Activated CD4-positive, alpha-beta T cell treated with anti-CD3 and anti-CD28 coated beads for 4 hours (primary cell): ENCODE measurements around the gene ENKD1.

Source experiments
- DNase-seq, 2 donors: peaks; one replicate each; pipeline ENCODE4 v3.0.0-alpha.2; 2020

Gene ENKD1

DNA sequence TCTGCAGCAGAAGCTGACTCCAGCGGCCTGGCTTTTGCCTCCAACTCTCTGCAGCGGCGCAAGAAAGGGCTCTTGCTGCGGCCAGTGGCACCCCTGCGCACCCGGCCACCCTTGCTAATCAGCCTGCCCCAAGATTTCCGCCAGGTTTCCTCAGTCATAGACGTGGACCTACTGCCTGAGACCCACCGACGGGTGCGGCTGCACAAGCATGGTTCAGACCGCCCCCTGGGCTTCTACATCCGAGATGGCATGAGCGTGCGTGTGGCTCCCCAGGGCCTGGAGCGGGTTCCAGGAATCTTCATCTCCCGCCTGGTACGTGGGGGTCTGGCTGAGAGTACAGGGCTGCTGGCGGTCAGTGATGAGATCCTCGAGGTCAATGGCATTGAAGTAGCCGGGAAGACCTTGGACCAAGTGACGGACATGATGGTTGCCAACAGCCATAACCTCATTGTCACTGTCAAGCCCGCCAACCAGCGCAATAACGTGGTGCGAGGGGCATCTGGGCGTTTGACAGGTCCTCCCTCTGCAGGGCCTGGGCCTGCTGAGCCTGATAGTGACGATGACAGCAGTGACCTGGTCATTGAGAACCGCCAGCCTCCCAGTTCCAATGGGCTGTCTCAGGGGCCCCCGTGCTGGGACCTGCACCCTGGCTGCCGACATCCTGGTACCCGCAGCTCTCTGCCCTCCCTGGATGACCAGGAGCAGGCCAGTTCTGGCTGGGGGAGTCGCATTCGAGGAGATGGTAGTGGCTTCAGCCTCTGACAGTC, 4.5 kb downstream of the ENKD1 start:
- no peak for DNase-seq

DNA sequence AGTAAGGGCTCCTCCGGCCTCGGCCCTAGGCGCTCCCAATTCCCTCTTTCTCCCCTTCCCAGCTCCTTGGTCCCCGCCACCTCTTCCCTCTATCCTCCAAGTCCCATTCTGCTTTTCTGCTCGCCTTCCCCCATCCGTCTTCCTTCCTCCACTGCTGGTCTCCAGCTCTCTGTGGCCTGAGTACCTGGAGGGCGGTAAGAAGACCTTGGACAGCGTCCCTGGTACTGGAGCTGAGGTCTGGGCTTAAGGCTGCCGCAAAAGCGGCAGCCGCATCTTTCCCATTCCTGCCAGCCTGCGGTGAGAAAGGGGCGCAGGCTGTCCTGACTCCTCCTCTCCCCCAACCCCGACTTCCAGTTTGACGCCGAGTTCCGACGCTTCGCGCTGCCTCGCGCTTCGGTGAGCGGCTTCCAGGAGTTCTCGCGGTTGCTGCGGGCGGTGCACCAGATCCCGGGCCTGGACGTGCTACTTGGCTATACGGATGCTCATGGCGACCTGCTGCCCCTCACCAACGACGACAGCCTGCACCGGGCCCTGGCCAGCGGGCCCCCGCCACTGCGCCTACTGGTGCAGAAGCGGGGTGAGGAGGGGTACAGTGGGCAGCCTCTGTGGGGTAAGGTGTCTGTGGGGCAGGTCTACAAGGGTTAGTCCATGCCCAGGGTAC, 5.3 kb downstream of the ENKD1 start:
- DNase-seq, result no peak

DNA sequence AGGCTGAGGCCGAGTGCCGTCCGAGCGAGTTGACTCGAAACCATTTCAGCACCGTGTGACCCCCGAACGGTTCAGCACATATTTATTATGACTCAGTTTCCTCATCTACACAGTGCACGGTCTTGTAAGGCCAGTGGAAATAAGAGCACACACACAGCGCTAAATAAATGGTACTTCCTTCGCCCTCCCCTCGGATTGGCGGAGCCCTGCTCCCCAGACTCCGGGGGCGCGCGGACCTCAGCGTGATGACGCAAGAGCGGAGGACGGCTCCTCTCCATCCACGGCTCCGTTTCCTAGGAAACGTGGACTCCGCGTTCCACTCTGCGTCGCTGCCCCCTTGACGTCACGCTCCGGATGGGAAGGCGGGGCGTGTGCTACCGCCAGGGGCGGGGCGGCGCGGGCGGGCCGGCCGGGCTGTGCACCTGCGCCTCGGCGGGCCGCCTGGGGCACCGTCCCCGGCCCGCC, 6.0 kb downstream of the ENKD1 start, which contains the start of gene PARD6A:
Gene PARD6A (plus strand): TSS at position 397 of the 465 bp plus-strand sequence. CDS start 79 bp downstream, outside the sequence.
- DNase-seq, result peak; percentile 93 to 96

DNA sequence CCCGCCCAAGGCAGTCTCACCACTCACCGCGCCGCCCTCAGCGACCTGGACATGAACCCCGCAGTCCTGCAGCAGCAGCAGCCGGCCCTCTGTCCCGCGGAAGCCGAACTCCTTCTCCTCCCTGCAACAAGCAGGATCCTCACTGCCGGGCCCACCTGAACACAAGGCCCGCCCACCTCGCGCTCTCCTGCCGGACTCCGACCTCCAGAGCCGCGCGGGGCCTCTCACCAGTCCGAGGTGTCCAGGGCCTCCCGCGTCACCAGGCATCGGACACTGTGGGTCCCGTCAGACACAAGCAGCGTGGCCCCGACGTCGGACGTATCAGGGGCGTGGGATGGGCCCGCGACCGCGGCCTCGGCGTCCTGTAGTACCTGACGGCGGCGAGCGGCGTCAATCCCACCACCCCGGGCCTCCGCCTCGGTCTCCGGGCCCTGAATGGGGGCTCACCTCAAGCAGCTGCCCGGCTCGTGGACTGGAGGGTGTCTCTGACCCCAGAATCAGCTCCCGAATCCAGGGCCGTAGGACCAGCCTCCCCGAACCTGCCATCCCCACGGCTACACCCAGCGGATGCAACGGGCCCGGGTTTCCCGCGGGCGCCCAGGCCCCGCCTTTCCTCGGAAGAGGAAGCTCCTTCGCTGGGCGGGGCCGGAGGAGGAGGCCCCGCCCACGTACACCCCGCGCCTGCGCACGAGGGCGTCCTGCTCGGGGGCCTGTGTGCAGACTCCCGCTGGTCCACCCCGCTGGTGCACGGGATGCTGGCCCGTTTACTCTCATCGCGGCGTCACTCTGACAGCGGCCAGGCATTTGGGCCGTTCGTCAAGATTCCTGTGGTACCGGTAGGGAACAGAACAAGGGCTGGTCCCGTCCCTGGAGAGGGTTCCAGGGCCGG, 6.6 kb downstream of the ENKD1 start, which contains the start of gene ACD:
Gene ACD (minus strand): TSS at position 586 of the 889 bp plus-strand sequence. CDS start 40 bp downstream, at position 546.
- DNase-seq, result peak; percentile 92 to 94

DNA sequence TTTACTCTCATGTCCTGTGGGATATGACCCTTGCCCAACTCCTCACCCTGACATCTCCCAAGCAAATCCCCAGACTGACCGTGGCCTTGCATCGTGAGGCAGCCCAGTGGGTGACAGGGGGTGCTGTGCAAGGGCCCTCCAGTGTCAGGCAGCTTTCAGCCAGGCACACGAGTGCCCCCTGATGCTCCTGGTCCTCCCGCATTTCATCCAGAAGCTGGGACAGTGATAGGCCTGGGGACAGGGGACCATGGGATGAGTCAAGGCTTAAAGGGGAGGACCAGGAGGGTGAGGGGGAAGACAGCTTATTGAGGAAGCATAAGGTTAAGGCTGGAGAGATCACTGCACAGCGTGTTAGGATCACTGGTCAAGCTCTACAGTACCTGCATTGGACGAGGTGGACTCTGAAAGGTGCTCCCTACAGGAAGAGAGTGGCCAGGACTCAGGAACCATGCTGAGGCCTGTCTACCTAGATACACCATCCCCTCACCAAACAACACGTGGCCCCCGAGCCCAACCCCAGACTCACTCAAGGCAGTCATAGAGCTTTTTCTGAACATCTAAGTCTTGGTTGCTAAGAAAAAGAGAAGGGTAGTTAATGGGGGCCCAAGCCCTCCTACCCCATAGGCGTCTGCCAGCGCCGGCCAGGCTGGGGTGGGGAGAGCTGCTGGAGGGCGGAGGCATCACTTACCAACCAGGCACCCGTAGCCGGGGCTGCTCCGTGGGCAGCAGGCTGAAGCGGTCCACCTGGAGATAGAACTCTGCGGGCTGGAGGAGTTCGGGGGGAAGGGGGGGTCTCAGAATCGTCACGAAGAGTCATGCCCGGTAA, 7.5 kb downstream of the ENKD1 start:
- no peak for DNase-seq

DNA sequence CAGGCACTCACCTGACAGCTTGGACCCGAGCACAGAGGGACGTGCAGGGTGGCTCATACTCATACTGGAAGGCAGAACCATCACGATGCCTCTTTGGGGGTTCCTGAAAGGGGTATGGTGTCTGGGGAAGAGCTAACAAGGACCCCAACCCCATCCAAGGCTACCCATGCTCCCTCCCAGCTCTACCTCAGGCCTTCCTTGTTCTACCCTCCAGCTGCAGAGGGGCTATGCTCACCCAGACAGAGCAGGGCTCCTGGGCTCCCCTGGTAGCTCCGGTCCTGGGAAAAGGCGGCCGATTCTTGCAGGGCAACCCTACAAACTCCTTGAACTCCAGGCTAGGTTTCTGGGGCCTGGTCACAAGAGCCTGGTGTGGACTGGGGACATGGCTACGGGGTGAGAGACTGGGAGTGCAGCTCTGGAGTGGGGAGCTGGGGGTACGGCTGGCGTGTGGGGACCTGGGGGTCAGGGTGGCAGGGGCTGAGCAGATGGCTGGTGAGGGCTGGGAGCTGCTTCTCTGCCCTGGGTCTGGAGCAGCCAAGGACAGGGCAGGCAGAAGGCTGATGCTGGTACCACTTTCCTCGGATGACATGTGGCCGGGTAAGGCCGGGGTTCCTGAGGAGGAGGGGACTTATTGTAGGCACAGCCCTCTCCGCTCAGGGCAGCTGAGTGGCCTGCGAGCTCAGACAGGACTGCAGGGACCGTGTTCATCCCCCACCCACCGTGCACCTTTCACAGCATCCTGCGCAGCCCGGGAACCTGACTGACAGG, 8.6 kb downstream of the ENKD1 start:
- no peak for DNase-seq

DNA sequence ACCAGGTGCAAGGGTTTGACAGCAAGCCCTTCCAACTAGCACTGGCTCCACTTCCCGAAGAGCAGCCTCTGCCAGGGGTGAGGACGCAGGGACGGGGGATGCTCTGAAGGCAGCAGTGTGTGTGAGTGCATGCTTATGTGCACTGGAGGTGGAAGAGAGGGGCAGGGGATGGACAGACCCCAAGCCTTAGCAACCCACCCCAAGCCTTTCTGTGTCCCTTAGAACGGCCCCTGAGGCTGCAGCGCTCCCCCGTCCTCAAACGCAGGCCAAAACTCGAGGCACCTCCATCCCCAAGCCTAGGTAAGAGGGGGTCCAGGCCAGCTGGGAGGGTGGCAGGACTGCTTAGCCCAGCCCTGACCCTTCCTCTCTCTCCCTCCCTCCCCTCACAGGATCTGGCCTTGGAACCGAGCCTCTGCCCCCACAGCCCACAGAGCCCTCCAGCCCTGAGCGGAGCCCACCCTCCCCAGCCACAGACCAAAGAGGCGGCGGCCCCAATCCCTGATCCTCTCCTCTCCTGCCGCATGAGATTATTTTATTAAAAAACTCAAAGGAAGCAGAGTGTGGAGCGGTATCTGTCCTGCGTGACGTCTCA, 9.4 kb downstream of the ENKD1 start:
- DNase-seq, result no peak

DNA sequence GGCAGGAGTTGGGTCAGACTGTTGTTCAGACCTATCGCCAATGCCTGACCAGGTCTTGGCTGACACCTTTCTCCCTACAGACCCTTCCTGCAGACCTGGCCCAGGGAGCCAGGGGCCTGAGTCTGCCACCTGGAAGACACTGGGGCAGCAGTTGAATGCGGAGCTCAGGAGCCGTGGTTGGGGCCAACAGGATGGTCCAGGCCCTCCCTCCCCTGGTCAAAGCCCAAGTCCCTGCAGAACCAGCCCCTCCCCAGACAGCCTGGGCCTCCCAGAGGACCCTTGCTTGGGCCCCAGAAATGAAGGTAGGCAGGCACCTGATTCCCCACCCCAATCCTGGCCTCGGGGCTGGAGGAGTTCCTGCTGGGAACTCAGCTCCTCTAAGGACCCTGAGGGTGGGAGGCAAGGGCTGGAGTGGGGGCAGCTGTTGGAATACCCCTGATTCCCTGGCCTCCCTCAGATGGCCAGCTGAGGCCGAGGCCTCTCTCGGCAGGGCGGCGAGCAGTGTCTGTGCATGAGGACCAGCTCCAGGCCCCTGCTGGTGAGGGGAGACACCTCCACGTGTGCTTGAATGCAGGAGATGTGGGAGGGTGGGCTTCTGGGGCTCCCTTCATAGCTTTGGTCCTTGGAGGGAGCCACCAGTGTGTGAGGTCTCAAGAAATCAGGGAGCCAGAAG, 10.1 kb downstream of the ENKD1 start:
- no peak for DNase-seq

DNA sequence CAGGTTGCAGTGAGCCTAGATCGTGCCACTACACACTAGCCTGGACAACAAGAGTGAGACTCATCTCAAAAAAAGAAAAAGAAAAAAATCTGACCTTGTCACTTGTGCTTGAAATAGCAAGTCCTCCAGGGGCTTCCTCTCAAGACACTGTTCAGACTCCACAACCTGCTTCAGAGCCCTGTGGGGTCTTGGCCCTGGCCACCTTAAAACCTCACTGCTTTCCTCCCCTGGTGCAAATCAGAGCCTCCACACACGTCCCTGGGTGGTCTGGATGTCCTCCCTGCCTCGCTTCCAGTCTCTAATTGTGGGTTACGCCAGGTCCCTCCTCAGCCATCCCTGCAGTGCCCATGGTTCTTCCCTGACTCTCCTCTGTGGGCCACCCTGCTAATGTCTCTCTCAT, 11.2 kb downstream of the ENKD1 start:
- DNase-seq, result no peak

DNA sequence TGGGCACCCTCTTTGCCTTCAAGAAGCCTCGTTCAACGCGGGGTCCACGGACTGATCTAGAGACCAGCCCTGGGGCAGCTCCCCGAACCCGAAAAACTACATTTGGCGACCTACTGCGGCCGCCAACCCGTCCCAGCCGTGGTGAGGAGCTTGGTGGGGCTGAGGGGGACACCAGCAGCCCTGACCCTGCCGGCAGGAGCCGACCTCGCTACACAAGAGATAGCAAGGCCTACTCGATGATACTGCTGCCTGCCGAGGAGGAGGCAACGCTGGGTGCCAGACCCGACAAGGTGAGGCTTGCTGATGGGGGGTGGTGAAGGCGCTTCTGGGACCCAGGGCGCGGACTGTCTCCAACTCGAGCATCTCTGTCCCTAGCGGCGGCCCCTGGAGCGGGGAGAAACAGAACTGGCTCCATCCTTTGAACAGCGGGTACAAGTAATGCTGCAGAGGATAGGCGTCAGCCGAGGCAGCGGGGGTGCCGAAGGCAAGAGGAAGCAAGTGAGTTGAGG, 12.1 kb downstream of the ENKD1 start:
- DNase-seq, result no peak

DNA sequence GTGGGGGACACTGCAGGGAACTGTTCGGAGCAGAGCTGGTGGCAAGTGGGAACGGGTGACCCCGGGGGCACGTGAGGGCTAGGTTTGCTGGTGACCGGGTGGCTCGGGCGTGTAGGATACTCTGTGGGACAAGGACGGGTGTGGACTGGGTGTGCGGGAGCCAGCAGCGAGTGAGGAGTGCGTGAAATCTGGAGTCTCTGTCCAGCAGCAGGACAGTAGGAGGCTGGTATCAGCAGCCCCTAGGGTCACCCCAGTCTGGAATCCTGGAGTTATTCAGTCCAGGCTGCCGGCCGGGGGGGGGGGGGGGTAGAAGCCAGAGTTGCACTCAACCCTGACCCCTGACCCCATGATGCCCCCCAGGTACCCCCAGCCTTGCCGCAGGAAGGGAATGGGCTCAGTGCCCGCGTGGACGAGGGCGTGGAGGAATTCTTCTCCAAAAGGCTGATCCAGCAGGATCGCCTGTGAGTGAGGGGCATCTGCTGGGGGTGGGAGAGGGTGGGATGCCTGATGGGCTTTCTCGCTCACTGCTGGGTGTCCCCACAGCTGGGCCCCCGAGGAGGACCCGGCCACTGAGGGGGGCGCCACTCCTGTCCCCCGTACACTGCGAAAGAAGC, 12.7 kb downstream of the ENKD1 start:
- DNase-seq, result no peak

DNA sequence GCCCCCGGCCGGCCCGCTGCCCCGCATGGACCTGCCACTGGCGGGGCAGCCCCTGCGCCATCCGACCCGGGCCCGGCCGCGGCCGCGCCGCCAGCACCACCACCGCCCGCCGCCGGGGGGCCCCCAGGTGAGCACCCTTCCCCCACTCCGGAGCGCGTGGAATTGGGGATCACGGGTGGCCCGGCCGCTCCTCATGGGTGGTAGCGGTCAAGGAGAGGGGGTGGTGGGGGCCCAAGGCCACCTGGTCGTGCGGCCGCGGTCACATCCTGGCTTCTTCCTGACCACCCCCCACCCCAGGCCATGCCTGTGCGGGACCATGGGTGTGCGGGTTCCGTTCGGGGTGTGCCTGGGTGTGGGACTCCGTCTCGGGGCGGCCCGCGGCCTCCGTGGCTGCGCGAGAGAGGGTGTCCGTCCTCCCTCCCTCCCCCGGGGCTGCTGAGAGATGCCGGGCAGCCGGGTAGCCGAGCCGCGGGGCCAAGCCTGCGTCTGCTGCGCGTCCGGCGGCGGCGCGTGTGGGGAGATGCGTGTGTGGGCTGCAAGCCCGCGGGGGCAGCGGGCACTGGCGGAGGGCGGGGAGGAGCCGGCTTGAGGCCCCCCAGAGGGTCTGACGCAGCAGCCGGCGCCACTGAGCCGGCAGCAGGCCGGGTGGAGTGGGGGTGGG, 13.3 kb downstream of the ENKD1 start:
- DNase-seq, result no peak

DNA sequence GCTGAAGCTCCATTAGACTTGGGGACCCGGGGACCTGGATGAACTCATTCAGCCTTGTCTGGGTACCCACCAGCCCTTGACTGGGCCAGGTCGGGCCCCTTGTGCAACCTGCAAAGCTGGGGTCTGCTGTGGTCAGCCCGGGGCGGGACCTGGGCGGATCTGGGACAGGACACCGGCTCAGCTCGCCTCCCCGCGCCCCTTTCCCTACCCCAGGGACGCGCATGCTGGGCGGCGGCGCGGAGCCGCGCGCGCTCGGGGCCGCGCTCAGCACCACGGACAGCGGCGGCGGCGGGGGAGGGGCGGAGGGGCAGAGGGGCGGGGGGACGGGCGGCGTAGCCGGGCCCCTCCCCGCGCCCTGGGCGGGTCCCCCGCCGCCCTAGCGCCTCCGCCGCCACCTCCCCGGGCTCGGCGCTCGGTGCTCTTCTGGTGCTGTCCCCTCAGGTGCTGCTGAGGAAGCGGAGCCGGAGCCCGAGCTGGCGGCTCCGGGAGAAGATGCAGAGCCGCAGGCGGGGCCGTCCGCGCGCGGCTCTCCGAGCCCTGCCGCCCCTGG, 13.9 kb downstream of the ENKD1 start:
- DNase-seq, result no peak

DNA sequence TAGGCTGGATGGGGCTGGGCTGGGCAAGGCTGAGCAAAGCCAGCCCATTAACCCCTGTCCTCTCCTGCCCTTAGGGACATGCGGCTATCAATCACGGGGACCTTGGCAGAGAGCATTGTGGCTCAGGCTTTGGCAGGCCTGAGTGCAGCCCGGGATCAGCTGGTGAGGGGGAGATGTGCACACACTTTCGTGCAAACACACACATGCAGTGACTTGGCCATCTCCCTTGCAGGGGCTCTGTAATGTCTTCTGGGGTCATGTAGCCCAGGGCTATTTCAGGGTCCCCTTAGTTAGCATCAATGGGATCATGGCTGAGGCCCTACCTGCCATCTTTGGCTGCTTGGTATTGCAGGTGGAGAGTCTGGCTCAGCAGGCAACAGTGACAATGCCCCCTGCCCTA, 14.7 kb downstream of the ENKD1 start:
- no peak for DNase-seq

DNA sequence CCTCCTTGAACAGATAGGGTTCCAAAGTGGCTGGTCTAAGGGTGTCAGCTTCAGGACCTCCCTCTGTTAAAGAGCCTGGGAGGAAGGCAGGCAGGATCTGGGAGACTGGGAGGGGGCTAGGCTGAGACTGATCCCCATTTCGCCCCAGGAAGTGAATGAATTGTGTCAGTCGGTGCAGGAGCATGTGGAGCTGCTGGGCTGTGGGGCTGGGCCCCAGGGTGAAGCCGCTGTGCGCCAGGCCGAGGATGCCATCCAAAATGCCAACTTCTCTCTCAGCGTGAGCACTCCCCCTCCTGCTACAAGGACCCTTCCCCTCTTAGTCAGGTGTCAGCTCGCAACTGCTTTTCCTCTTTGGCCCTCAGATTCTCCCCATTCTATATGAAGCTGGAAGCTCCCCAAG, 15.5 kb downstream of the ENKD1 start:
- DNase-seq, result no peak

DNA sequence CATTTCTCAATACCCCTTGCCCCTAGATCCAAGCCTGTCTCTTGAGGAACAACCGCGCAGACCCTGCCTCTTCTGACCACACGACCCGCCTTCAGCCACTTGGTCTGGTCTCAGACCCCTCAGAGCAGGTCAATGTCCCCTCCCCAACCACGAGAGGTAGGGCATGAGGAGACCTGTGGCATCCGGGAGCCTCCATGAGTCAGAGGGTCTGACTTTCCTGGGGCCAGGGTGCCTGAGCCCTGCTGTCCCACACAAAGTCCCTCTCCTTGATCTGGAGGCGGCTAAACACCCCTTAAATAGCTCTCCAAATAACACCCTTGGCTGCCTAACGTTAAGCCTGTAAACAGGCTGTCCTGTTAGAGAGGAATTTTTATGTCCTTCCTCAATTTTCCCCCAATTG, 16.5 kb downstream of the ENKD1 start:
- no peak for DNase-seq

DNA sequence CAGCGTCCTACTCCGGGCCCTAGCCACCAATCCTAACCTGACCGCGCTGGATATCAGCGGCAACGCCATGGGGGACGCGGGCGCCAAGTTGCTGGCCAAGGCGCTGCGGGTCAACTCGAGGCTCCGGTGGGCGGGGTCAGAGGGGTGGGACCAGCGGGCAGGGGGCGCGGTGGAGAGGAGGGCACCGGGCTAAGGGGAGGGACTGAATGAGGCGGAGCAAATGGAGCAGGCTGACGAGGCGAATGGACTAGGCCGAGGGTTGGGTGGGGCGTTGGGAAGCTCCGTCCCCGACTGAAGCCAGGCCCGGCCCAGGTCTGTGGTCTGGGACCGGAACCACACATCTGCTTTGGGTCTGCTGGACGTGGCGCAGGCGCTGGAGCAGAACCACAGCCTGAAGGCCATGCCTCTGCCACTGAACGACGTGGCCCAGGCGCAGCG, 17.0 kb downstream of the ENKD1 start:
- DNase-seq, result no peak

DNA sequence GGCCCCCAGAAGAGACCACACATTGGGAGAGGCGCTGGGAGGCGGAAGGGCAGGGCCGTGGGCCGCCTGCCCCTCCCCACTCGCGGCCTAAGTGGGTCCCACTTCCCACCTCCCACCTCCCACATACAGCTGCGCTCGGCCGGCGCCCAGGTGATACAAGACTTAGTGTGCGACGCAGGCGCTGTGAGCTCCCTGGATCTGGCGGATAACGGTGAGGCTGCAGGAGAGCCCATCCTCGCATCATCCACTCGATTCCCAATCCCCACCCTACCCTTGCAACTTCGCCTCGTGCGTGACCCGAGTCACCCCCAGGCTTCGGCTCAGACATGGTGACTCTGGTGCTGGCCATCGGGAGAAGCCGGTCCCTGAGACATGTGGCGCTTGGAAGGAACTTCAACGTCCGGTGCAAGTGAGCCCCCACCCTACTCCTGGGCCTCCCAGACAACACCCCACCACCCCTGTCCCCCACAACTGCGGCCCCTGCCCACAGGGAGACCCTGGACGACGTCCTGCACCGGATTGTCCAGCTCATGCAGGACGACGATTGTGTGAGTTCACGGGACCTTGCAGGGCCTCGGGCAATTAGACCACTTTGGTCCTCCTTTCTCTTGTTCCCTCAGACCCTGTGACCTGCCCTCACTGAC, 17.7 kb downstream of the ENKD1 start:
- DNase-seq, result no peak
